Natural killer cell (primary cell): Measurements from ENCODE around the gene HACL1. TPM values are rescaled to one million over a fixed set of nuclear protein-coding genes. Genes with fewer than 3 reads are reported as not detected.

Experiments used
- ATAC-seq, 3 donors: fragments of 150-1000 bp in 2 of 3; fragments of 200-7000 bp in 1 of 3; cut with Tn5 transposase; 1 replicate in 1 of 3; 2 replicates in 2 of 3; pipeline ENCODE4 v1.10.0; 2021; ENCODE audit warnings: mild to moderate bottlenecking in 2 of 3, moderate library complexity in 2 of 3
- DNase-seq, 2 donors: peaks; one replicate each; pipeline versions ENCODE4 v3.0.0 to v3.0.0-alpha.2; 2013 to 2021; ENCODE audit warnings: mixed read lengths in 1 of 2
- H3K27ac ChIP-seq: one replicate; pipeline ENCODE4 v1.5.1; 2013; ENCODE audit warnings: mild to moderate bottlenecking, low read length
- H3K27me3 ChIP-seq: one replicate; pipeline ENCODE4 v1.6.1; 2013; ENCODE audit warnings: low read length; ENCODE audit not compliant: control insufficient read depth, insufficient read depth
- H3K36me3 ChIP-seq: one replicate; pipeline ENCODE4 v1.6.1; 2013; ENCODE audit warnings: low read length; ENCODE audit not compliant: control insufficient read depth, insufficient read depth
- H3K4me1 ChIP-seq: one replicate; pipeline ENCODE4 v1.6.1; 2013; ENCODE audit warnings: low read length; ENCODE audit not compliant: control insufficient read depth, insufficient read depth
- H3K4me3 ChIP-seq: one replicate; pipeline ENCODE4 v1.5.1; 2013; ENCODE audit warnings: low read length
- H3K9me3 ChIP-seq: one replicate; pipeline ENCODE4 v1.6.1; 2013; ENCODE audit warnings: low read length; ENCODE audit not compliant: control insufficient read depth, insufficient read depth
- H3K27ac Mint-ChIP-seq, 2 donors: one replicate each; pipeline ENCODE4 v1.8.0; 2022; ENCODE audit warnings: mild to moderate bottlenecking in 2 of 2, mixed read lengths in 2 of 2, moderate library complexity in 1 of 2
- H3K27me3 Mint-ChIP-seq, 2 donors: one replicate each; pipeline ENCODE4 v1.8.0; 2022; ENCODE audit warnings: low read depth in 2 of 2, mixed read lengths in 2 of 2
- H3K36me3 Mint-ChIP-seq: one replicate; pipeline ENCODE4 v1.8.0; 2022; ENCODE audit warnings: mixed read lengths
- H3K4me1 Mint-ChIP-seq, 2 donors: one replicate each; pipeline ENCODE4 v1.8.0; 2022; ENCODE audit warnings: mixed read lengths in 2 of 2
- H3K4me3 Mint-ChIP-seq: one replicate; pipeline ENCODE4 v1.8.0; 2022; ENCODE audit warnings: mild to moderate bottlenecking, moderate library complexity, mixed read lengths
- H3K9me3 Mint-ChIP-seq, 2 donors: one replicate each; pipeline ENCODE4 v1.8.0; 2022; ENCODE audit warnings: mixed read lengths in 2 of 2
- WGBS: methylation state at CpG from one replicate; pipeline ENCODE4 v1.1.7; 2013; ENCODE audit warnings: missing lambda C conversion rate; ENCODE audit not compliant: insufficient coverage; 5-methylcytosine and 5-hydroxymethylcytosine counted together
- intact Hi-C: fragments of 100-400 bp; cut with micrococcal nuclease; formaldehyde crosslinking; loops from one replicate; pipeline ENCODE4 v1.14.2; 2022
- total RNA-seq, 4 donors: library from RNA; stranded (reverse); fragments of 120-200 nt in 1 of 4; gene quantifications; one replicate each; pipeline versions ENCODE4 v1.2.3 to v1.2.4, GENCODE V29; 2013 to 2022
- TF ChIP-seq, protein P1 (sequence below): fragments of 200-600 bp; IDR thresholded peaks from one replicate; pipeline ENCODE4 v1.8.0; 2022; ENCODE audit warnings: antibody characterized with exemption

Gene HACL1
- total RNA-seq = 10 to 100 TPM; 36.7 to 39.8 (median 37.3) TPM
- total RNA-seq (2013) = 34.0 TPM

- TF ChIP-seq, protein P1, sequence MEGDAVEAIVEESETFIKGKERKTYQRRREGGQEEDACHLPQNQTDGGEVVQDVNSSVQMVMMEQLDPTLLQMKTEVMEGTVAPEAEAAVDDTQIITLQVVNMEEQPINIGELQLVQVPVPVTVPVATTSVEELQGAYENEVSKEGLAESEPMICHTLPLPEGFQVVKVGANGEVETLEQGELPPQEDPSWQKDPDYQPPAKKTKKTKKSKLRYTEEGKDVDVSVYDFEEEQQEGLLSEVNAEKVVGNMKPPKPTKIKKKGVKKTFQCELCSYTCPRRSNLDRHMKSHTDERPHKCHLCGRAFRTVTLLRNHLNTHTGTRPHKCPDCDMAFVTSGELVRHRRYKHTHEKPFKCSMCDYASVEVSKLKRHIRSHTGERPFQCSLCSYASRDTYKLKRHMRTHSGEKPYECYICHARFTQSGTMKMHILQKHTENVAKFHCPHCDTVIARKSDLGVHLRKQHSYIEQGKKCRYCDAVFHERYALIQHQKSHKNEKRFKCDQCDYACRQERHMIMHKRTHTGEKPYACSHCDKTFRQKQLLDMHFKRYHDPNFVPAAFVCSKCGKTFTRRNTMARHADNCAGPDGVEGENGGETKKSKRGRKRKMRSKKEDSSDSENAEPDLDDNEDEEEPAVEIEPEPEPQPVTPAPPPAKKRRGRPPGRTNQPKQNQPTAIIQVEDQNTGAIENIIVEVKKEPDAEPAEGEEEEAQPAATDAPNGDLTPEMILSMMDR = peak; percentile 10
- peak within 1 kb of the TSS; percentile 80 for H3K27ac ChIP-seq
- Mint-ChIP-seq H3K4me3 (peak within 1 kb of the TSS; percentile 99), H3K4me1 (peaks cover 48 to 54% of the 10 kb centered on the region in 2 donors), H3K27me3 (no peaks in the 10 kb centered on the region), H3K36me3 (peaks cover 21% of the 10 kb centered on the region), H3K27ac (peak within 1 kb of the TSS; percentile 94 to 97), H3K9me3 (no peaks in the 10 kb centered on the region)
- peaks cover 16% of the 10 kb centered on the region for H3K4me1 ChIP-seq
- no peaks in the 10 kb centered on the region for H3K27me3 ChIP-seq
- peak; percentile 87 to 95 (median 88) for ATAC-seq
- DNase-seq = peak; percentile 98 to 99
- intact Hi-C loops = no loop called here
- under 1% methylated on average over 61 of the region's 61 CpGs for WGBS
- peak within 1 kb of the TSS; percentile 92 for H3K4me3 ChIP-seq
- no peaks in the 10 kb centered on the region for H3K9me3 ChIP-seq
- H3K36me3 ChIP-seq = peaks cover 25% of the 10 kb centered on the region
These were observed at the start of gene HACL1, which contains the start of gene BTD for GRCh38 chr3:15601399-15602145. TSS of gene HACL1 (minus strand) at chr3:15601569. CDS start at chr3:15601463, 106 bp downstream. TSS of gene BTD (plus strand) at chr3:15601745. CDS start at chr3:15635440, 33,695 bp downstream.

DNA sequence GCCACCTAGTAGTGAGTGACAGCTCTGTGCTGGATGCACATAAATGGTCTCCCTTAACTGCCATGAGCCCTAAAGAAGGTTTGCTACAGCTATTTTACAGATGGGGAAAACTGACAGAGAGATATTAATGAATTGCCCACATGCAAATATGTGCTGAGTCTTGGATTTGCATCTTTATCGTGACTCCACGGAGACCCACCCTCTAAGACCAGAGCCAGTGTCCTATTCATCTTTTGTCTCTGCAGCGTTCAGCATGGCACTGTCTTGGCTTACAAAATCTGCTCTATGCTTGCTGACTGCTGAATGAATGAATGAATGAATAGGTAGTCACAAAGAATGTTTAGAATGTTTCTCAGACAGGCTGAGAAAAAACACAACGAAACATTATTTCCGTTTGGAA, 48.5 kb upstream of the HACL1 start:
- H3K27ac Mint-ChIP-seq = peak overlapping the region in 1 of 2 donors; percentile 33
- WGBS = 91% methylated on average over 5 of the region's 5 CpGs
- no peak overlapping the region for H3K4me3 Mint-ChIP-seq
- H3K4me1 Mint-ChIP-seq = peaks cover 58 to 68% of the 10 kb centered on the region in 2 donors
- DNase-seq (no peak), ATAC-seq (no peak)
- H3K27me3 Mint-ChIP-seq = peaks cover 0 to 22% of the 10 kb centered on the region in 2 donors
- H3K9me3 Mint-ChIP-seq = no peaks in the 10 kb centered on the region
- H3K36me3 Mint-ChIP-seq = no peaks in the 10 kb centered on the region
- H3K36me3 ChIP-seq = no peaks in the 10 kb centered on the region
- H3K27ac ChIP-seq = no peak overlapping the region
- intact Hi-C loops = no loop called here
- TF ChIP-seq, protein P1 = no peak
- no peaks in the 10 kb centered on the region for H3K9me3 ChIP-seq
- H3K4me3 ChIP-seq = no peak overlapping the region
- peaks cover 46% of the 10 kb centered on the region for H3K4me1 ChIP-seq
- H3K27me3 ChIP-seq = no peaks in the 10 kb centered on the region

- Histone ChIP-seq H3K27ac (no peak overlapping the region), H3K36me3 (no peaks in the 10 kb centered on the region), H3K4me1 (peaks cover 51% of the 10 kb centered on the region), H3K9me3 (no peaks in the 10 kb centered on the region), H3K27me3 (no peaks in the 10 kb centered on the region), H3K4me3 (no peak overlapping the region)
- H3K4me3 Mint-ChIP-seq = no peak overlapping the region
- peak overlapping the region in 1 of 2 donors; percentile 33 for H3K27ac Mint-ChIP-seq
- DNase-seq (no peak), ATAC-seq (no peak)
- WGBS = 98% methylated on average over 3 of the region's 3 CpGs
- H3K4me1 Mint-ChIP-seq = peaks cover 58 to 68% of the 10 kb centered on the region in 2 donors
- intact Hi-C loops = no loop called here
- H3K27me3 Mint-ChIP-seq = peaks cover 0 to 22% of the 10 kb centered on the region in 2 donors
- TF ChIP-seq, protein P1 = no peak
- H3K36me3 Mint-ChIP-seq = no peaks in the 10 kb centered on the region
- no peaks in the 10 kb centered on the region for H3K9me3 Mint-ChIP-seq
These were observed 48.0 kb upstream of the HACL1 start for GRCh38 chr3:15649341-15649740.
